Neutrophil (primary cell): ENCODE results near the gene PTPRD.

ENCODE experiments used
- H3K27ac ChIP-seq: fragments of 200-600 bp; sonication (generic); 2 replicates; pipeline ENCODE4 v1.5.1; 2016; ENCODE audit warnings: mild to moderate bottlenecking, moderate library complexity
- H3K27me3 ChIP-seq: fragments of 200-600 bp; sonication (generic); 2 replicates; pipeline ENCODE4 v1.6.0; 2016; ENCODE audit warnings: mild to moderate bottlenecking
- H3K36me3 ChIP-seq: fragments of 200-600 bp; sonication (generic); 2 replicates; pipeline ENCODE4 v1.5.1; 2017
- H3K4me1 ChIP-seq, 2 experiments: fragments of 200-600 bp in 1 of 2; sonication (generic) in 1 of 2; 1 replicate in 1 of 2; 2 replicates in 1 of 2; pipeline versions ENCODE4 v1.5.1 to v1.6.1; 2013 to 2016; ENCODE audit warnings: low read depth in 1 of 2, low read length in 1 of 2, mild to moderate bottlenecking in 1 of 2, moderate library complexity in 1 of 2; ENCODE audit not compliant: control insufficient read depth in 1 of 2, insufficient read depth in 1 of 2
- H3K4me3 ChIP-seq, 2 experiments: fragments of 200-600 bp in 1 of 2; sonication (generic) in 1 of 2; 1 replicate in 1 of 2; 2 replicates in 1 of 2; pipeline ENCODE4 v1.5.1; 2013 to 2016; ENCODE audit warnings: low read depth in 1 of 2, low read length in 1 of 2, mild to moderate bottlenecking in 1 of 2, moderate library complexity in 1 of 2
- H3K9me3 ChIP-seq: fragments of 200-600 bp; sonication (generic); 2 replicates; pipeline ENCODE4 v1.5.1; 2016
- TF ChIP-seq, protein P1 (sequence below): fragments of 200-600 bp; sonication (generic); IDR thresholded peaks from 2 replicates; pipeline ENCODE4 v1.5.1; 2016; ENCODE audit warnings: antibody characterized with exemption

Gene PTPRD

GRCh38 chr9:8815931-8816330 is 1796.9 kb downstream of the PTPRD start:
- TF ChIP-seq, protein P1, sequence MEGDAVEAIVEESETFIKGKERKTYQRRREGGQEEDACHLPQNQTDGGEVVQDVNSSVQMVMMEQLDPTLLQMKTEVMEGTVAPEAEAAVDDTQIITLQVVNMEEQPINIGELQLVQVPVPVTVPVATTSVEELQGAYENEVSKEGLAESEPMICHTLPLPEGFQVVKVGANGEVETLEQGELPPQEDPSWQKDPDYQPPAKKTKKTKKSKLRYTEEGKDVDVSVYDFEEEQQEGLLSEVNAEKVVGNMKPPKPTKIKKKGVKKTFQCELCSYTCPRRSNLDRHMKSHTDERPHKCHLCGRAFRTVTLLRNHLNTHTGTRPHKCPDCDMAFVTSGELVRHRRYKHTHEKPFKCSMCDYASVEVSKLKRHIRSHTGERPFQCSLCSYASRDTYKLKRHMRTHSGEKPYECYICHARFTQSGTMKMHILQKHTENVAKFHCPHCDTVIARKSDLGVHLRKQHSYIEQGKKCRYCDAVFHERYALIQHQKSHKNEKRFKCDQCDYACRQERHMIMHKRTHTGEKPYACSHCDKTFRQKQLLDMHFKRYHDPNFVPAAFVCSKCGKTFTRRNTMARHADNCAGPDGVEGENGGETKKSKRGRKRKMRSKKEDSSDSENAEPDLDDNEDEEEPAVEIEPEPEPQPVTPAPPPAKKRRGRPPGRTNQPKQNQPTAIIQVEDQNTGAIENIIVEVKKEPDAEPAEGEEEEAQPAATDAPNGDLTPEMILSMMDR: no peak
- Histone ChIP-seq H3K27me3 (no peaks in the 10 kb centered on the region), H3K4me3 (no peak overlapping the region), H3K9me3 (no peaks in the 10 kb centered on the region), H3K4me1 (no peaks in the 10 kb centered on the region), H3K36me3 (no peaks in the 10 kb centered on the region), H3K27ac (no peak overlapping the region)

DNA sequence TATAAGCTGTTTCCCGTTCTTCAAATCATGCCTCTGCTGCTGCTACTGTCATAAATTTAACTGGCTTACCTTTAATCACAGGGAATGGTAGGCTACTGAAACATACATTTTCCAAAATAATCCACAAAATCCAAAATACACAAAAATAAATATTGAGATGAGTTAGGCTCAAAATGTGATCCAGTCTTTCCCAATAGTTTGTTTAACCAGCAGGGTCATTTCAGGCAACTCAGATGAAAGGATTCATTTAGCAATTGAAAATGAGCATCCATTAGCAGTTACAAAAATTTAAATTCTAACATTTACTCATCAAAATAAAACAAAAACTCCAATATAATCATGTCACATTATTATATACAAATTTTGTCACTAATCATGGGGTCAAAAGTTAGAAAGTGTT is 1797.6 kb downstream of the PTPRD start:
- Histone ChIP-seq H3K9me3 (no peaks in the 10 kb centered on the region), H3K36me3 (no peaks in the 10 kb centered on the region), H3K27me3 (no peaks in the 10 kb centered on the region), H3K27ac (no peak overlapping the region), H3K4me3 (no peak overlapping the region), H3K4me1 (no peaks in the 10 kb centered on the region)
- TF ChIP-seq, protein P1: no peak

DNA sequence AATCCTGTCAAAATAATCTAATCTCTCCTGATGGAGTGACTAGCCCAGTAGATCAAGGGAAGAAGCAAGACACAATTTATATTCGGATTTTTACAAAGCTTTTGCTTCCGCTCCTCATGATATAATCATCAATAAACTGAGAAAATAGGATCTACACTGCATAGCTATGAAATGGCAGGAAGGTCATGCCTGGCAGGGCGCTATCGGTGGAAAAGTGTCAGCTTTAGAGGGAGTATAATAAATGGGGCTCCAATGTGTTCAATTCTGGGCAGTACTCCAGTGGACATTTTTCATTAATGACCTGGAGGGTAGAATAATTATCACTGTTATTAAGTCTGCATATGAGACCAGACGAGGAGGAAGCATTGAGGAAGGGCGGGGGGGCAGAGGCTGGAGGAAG is 1799.9 kb downstream of the PTPRD start:
- no peaks in the 10 kb centered on the region for H3K9me3 ChIP-seq
- no peak overlapping the region for H3K27ac ChIP-seq
- no peak overlapping the region for H3K4me3 ChIP-seq
- no peaks in the 10 kb centered on the region for H3K4me1 ChIP-seq
- H3K36me3 ChIP-seq: no peaks in the 10 kb centered on the region
- TF ChIP-seq, protein P1: no peak
- no peaks in the 10 kb centered on the region for H3K27me3 ChIP-seq

DNA sequence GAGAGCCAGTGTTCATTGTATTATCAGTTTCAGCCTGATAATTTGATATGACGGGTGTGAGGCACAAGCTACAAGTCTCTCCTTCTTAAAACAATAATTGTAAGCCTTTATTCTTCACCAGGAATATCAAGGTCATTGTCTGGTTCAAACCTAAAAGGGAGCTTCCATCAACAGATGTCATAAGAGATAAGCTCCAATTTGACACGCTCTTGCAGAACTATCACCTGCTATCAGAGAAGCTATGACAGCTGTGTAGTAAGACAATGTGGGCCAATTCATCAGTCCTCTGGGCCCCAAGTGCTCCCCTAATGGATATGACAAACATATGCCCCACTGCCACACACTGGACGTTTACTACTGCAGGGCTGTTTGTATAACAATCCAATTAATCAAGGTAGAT is 1803.1 kb downstream of the PTPRD start:
- no peak overlapping the region for H3K27ac ChIP-seq
- TF ChIP-seq, protein P1: no peak
- H3K36me3 ChIP-seq: no peaks in the 10 kb centered on the region
- H3K4me3 ChIP-seq: no peak overlapping the region
- H3K27me3 ChIP-seq: no peaks in the 10 kb centered on the region
- H3K4me1 ChIP-seq: no peaks in the 10 kb centered on the region
- no peaks in the 10 kb centered on the region for H3K9me3 ChIP-seq

- TF ChIP-seq, protein P1: no peak
- Histone ChIP-seq H3K9me3 (no peaks in the 10 kb centered on the region), H3K27me3 (no peaks in the 10 kb centered on the region)
Measured at GRCh38 chr9:8806150-8806549, 1806.7 kb downstream of the PTPRD start.

DNA sequence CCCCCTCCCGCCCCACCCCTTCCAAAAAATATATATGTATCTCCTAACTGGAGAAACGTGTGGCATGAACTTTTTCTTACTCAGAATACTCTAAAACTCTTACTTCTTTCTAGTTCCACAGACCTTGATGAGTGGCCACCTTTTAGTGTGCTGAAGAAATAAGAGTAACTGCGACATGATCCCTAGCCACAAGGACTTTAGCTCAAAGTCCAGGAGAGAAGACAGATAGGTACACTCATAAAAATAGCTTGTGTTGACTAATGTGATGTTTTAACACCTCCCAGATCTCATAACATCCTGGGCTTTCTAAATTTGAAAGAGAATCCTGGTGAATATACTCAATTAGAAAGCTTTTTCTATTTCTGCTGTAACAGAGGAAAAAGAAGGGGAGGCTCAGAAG is 1808.2 kb downstream of the PTPRD start:
- Histone ChIP-seq H3K36me3 (no peaks in the 10 kb centered on the region), H3K4me1 (no peaks in the 10 kb centered on the region), H3K4me3 (no peak overlapping the region), H3K9me3 (no peaks in the 10 kb centered on the region), H3K27me3 (no peaks in the 10 kb centered on the region), H3K27ac (no peak overlapping the region)
- TF ChIP-seq, protein P1: no peak

More at GRCh38 chr9:8806150-8806549, 1806.7 kb downstream of the PTPRD start:
- H3K36me3 ChIP-seq: no peaks in the 10 kb centered on the region
- no peak overlapping the region for H3K4me3 ChIP-seq
- no peak overlapping the region for H3K27ac ChIP-seq
- no peaks in the 10 kb centered on the region for H3K4me1 ChIP-seq
